ENCODE results near the gene MCRIP1.

MCRIP1 gene

GRCh38 chr17:81802856-81803643, 30.0 kb downstream of the MCRIP1 start:
- no peak for DNase-seq

- no peak for DNase-seq
These were observed 30.9 kb downstream of the MCRIP1 start for GRCh38 chr17:81802048-81802758.

GRCh38 chr17:81801327-81801726, 31.8 kb downstream of the MCRIP1 start:
- no peak for DNase-seq

GRCh38 chr17:81794509-81794908, 38.6 kb downstream of the MCRIP1 start:
- no peak for DNase-seq

- no peak for DNase-seq
These were observed 39.0 kb downstream of the MCRIP1 start for GRCh38 chr17:81794074-81794476.

GRCh38 chr17:81792675-81793615, 40.1 kb downstream of the MCRIP1 start:
- DNase-seq: no peak
